A375 (cell line): Measurements from ENCODE around the gene MIEF2. TPM values are rescaled to one million over a fixed set of nuclear protein-coding genes. Genes with fewer than 3 reads are reported as not detected.

Experiments used
- total RNA-seq: library from RNA; depleted of rRNA; stranded (reverse); fragments of >200 nt; shearing (Covaris generic); gene quantifications from 2 replicates; pipeline ENCODE4 v1.2.3, GENCODE V29; 2014; rRNA removed

The MIEF2 gene, protein sequence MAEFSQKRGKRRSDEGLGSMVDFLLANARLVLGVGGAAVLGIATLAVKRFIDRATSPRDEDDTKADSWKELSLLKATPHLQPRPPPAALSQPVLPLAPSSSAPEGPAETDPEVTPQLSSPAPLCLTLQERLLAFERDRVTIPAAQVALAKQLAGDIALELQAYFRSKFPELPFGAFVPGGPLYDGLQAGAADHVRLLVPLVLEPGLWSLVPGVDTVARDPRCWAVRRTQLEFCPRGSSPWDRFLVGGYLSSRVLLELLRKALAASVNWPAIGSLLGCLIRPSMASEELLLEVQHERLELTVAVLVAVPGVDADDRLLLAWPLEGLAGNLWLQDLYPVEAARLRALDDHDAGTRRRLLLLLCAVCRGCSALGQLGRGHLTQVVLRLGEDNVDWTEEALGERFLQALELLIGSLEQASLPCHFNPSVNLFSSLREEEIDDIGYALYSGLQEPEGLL
- total RNA-seq = 8.5 and 20.4 TPM in 2 replicates

DNA sequence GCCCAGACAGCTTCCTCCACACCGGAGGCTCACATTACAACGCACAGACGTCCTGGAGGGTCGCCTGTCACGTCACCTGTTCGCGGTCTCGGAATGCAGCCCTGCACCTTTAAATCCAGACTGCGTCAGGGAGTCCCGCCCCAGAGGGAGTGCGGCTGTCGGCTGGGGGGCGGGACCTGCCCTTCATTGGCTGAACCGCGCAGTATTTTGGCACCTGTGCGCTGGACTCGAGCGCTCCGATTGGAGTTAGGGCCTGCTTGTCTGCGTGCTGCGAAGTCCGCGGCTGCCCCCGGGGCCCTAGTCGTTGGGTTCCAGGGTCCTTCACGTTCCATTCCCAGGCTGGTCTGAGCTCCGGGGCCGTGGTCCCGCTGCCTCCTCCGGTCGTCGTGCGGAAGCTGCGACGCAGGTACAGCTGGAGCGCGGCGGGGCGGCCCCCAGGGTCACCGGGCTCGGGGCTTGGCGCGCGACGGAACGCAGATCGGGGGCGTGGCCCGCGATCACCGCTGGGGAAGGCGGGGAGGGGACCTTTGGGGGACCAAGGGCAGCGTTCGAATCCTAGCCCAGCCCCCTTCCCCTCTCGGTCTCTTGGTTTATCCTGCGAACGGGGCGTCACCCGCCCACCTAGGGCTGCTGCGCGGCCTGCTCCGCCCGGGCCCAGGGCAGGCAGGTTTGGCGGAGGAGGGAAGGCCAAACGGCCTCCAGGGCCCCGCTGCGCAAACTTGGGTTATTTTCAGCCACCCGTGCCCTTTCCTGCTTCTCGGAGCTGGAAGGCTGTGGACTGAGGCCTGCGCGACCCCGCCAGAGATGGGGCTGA, at the start of gene MIEF2:
Gene MIEF2, plus strand, starts transcription at position 331 of the 814 bp plus-strand sequence. CDS start 2,059 bp downstream, outside the sequence.

DNA sequence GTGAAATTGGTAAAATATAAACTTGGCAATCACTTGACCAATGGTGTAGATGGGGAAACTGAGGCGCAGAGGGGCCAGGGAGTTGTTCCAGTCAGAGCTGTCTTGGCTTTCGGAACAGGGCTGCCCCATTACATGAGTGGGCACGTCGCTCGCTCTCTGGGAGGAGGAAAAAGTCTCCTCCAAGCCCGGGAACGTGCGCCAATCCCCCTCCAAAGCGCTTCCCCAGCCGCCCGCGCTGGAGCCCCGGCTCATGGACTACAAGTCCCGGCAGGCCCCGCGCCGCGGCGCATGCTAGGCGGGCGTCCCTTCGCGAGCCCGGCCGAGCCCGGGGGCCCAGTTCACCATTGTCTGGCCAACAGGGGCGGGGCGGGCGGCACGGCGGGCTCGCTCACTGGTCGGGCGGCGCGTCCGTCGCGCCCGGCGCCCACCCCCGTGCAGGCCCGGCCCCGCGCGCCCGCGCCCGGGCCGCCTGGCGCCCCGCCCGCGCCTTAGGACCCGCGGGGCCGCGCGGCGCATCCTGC, 35.3 kb upstream of the MIEF2 start, which contains the start of gene LLGL1:
Gene LLGL1, plus strand, starts transcription at position 515 of the 521 bp plus-strand sequence. CDS start 48 bp downstream, outside the sequence.

DNA sequence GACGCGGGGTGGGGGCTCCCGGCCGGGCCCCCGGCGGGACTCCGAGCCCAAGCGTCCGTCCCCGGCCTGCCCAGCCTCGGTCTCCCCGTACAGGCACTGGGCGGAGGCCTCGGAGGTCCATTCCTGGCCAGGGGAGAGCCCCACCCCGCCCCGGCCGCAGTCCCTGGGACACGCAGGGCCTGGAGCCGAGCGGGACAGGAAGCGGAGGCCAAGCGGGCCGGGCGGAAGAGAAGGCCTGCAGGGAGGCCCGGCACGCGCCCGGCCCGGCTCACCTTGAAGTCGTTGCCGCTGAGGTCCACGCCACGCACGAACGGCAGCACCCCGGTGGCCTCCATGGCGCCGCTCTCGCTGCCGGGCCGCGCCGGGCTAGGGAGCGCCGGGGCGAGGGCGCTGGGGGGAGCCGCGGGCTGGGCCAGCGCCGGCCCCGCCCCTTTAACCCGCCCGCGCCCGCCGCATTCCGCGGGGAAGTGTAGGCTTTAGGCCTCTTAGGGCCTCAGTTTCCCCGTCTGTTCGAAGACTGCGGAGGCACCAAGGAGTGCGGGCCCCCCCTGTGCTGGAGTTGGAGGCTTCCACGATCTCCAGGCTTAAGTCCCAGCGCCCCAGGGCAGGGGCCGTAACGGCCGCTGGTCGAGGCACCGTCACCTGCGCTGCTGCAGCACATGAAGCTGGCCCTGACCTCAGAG, 2.0 kb upstream of the MIEF2 start, which contains the start of gene FLII:
Gene FLII, minus strand, starts transcription at position 383 of the 683 bp plus-strand sequence. Its CDS starts 48 bp downstream, at position 335.

DNA sequence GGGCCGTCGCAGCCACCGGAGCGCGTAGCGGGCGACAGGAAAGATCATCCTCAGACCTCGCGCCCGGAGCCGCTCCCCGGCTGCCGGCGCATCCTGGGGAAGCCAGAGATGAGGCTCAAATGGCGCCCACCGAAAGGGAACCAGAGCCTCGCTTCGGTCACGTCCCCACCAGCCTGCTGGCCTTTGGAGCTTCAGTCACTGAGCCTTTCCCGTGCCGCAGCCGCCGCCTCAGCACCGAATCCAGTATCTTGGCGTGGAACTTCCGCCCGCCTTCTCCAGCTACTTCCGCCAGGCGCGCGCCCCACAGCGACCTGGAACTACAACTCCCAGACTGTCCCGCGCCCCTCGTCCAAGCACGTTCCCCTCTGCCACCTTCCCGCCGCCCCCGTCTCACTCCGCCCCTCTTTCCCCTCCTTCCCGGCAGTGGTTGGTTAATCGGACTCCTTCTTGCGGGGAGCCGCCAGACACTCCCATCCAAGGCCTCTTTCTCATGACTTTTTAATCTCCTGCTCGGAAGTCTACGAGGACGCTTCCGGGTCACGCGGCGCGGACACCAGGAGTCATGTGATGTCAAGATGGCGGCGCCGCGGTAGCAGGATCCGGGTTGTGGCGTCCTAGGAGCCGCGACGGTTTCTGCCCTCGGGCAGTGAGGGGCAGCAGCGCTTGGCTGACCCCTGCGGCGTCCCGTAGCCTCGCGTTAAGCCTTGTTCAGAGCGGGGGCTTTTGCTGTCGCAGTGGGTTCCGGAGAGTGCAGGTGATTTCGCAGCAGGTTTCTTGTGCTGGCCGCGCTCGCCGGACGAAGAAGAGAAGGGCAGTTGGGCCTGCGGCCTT, 54.5 kb downstream of the MIEF2 start, which contains the start of the genes SMCR8 and TOP3A:
Gene SMCR8, plus strand, starts transcription at position 563 of the 831 bp plus-strand sequence. CDS start 497 bp downstream, outside the sequence.
Gene TOP3A, minus strand, starts transcription at position 264 of the 831 bp plus-strand sequence. Its CDS starts 216 bp downstream, at position 48.

Other genes starting within 250 kb of the MIEF2 start
- 27.6 and 32.7 TPM in 2 replicates for gene ATPAF2, start 221.5 kb upstream of the MIEF2 start, total RNA-seq
- gene GID4, start 221.3 kb upstream of the MIEF2 start, total RNA-seq = 6.3 and 8.3 TPM in 2 replicates
- gene DRG2, start 172.7 kb upstream of the MIEF2 start, total RNA-seq = 55.4 and 59.4 TPM in 2 replicates
- gene MYO15A, start 151.9 kb upstream of the MIEF2 start, total RNA-seq = 0.27 and 0.41 TPM in 2 replicates
- gene ALKBH5, start 76.8 kb upstream of the MIEF2 start, total RNA-seq = 61.4 TPM in 2 replicates
- 23.5 and 26.6 TPM in 2 replicates for gene LLGL1, start 35.0 kb upstream of the MIEF2 start, total RNA-seq
- gene FLII, start 1.9 kb upstream of the MIEF2 start, total RNA-seq = 212 and 214 TPM in 2 replicates
- gene TOP3A, start 54.3 kb downstream of the MIEF2 start, total RNA-seq = 63.3 and 65.4 TPM in 2 replicates
- gene SMCR8, start 54.6 kb downstream of the MIEF2 start, total RNA-seq = 11.1 and 11.2 TPM in 2 replicates
- 48.1 and 49.9 TPM in 2 replicates for gene SHMT1, start 102.9 kb downstream of the MIEF2 start, total RNA-seq
- gene EVPLL, start 117.1 kb downstream of the MIEF2 start, total RNA-seq = 0.23 TPM in 1 of 2 replicates, not detected in the other
- gene LGALS9C, start 216.1 kb downstream of the MIEF2 start, total RNA-seq = not detected in 2 replicates